Measurements from ENCODE around the gene GRB10.

The GRB10 gene

DNA sequence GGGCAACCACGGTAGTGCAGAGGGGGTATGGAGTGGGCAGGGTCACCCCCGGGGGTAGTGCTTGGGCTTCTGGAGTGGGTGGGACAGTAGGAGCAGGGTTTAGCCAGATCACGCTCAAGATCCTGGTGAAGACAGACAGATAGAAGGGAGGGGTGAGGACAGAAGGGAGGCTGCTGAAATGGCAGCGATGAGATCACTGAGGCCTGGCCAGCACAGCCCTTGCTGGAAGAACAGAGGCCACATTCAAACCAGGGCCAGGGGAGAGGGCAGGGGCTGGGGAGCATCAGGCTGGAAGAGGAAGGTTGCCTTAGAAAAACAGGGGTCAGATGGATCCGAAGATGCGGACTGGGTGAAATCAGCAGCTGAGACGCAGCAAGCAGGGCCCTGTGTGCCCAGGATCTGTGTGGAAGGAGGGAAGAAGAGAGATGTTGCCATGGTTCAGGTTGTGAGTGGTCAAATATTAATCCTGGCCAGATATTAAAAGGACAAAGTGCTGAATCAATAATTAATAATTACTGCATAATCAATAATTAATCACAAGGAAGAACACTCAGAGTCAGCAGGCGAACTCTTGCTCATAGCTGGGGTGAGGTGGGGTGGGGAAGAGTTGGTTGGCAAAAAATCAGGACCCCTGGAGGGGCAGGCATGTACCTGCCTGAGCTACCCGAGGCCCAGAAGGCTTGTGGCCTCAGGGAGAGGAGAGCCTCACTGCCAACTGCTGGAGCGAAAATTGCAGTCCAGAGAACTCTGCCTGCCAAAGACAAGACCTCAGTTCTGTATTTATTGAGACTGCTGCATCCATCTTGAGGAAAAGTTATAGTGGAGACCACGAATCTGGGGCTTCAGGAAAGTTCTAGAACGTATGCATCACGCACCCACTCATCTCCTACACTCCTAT lies 105.7 kb downstream of the GRB10 start:
- DNase-seq: no peak
- no peaks in the 10 kb centered on the region for H3K27me3 ChIP-seq (replicated peaks; ENCODE audit: control insufficient read depth, insufficient read depth, low read length, poor library complexity, severe bottlenecking)
- no peaks in the 10 kb centered on the region for H3K36me3 ChIP-seq (ENCODE audit: control insufficient read depth, insufficient read depth, low read length)
- H3K4me3 ChIP-seq (ENCODE audit: insufficient read depth, low read depth, low read length, poor library complexity, severe bottlenecking): no peak overlapping the region
- no peaks in the 10 kb centered on the region for H3K4me1 ChIP-seq (ENCODE audit: control insufficient read depth, insufficient read depth, low read length, poor library complexity, severe bottlenecking)
- no peak overlapping the region for H3K27ac ChIP-seq (ENCODE audit: insufficient read depth, low read length, poor library complexity, severe bottlenecking)
- no peaks in the 10 kb centered on the region for H3K9me3 ChIP-seq (ENCODE audit: control insufficient read depth, low read length)

DNA sequence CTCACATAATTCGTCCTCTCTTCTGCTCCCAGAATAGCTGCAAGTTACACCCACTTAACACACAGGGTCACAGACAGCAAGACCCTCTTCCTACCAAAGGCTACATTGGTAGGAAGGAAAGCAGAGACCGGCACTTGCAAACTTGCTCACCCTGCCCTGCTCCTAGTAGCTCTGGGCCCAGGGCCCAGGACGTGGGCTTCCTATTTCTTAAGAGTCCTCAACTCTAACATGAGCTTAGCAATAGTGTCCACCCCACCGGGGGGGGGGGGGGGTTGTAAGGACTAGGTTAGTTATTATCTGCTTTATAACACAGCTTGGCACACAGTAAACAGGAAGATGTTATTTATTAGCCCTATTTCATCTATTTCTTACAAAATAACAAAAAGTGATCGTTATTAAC lies 106.6 kb downstream of the GRB10 start:
- H3K27me3 ChIP-seq (replicated peaks; ENCODE audit: control insufficient read depth, insufficient read depth, low read length, poor library complexity, severe bottlenecking): no peaks in the 10 kb centered on the region
- no peaks in the 10 kb centered on the region for H3K36me3 ChIP-seq (ENCODE audit: control insufficient read depth, insufficient read depth, low read length)
- DNase-seq: no peak
- H3K27ac ChIP-seq (ENCODE audit: insufficient read depth, low read length, poor library complexity, severe bottlenecking): no peak overlapping the region
- no peaks in the 10 kb centered on the region for H3K9me3 ChIP-seq (ENCODE audit: control insufficient read depth, low read length)
- H3K4me1 ChIP-seq (ENCODE audit: control insufficient read depth, insufficient read depth, low read length, poor library complexity, severe bottlenecking): no peaks in the 10 kb centered on the region
- H3K4me3 ChIP-seq (ENCODE audit: insufficient read depth, low read depth, low read length, poor library complexity, severe bottlenecking): no peak overlapping the region

DNA sequence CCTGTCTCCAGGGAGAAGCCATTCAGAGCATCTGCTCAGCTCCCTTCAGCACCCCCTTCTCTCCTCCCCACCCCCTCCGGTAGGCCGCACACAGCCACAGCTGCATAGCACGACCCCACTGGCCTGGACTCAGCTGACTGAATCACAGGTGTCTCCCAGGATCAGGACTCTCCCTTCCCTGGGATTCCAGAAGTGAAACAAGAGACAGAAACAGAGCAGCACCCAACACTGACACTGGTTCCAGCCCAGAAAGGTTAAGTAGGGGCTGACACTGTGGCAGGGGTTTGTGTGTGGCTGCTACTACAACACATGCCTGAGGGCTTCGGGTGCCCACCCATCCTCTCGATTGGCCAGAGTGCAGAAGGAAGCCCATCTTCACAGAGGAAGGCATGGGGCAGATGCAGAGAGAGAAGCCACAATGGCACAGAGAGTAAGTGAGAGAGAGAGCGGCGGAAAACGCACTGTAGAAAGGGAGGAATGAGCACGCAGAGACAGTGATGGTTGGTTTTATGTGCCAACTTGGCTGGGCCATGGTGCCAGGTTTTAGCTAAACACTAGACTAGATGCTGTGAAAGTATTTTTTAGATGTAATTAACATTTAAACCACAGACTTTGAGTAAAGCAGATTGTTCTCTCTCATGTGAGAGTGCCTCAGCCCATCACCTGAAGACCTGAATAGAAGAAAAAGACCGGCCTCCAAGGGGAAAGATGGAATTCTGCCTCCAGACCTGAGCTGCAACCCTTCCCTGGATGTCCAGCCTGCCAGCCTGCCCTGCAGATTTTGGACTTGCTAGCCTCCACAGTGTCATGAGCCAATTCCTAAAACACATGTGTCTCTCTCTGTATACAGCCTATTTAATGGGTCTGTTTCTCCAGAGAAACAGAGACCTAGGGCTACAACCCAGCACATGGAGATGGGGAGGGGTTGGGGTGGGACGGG lies 107.5 kb downstream of the GRB10 start:
- Histone ChIP-seq H3K4me1 (ENCODE audit: control insufficient read depth, insufficient read depth, low read length, poor library complexity, severe bottlenecking) (no peaks in the 10 kb centered on the region), H3K36me3 (ENCODE audit: control insufficient read depth, insufficient read depth, low read length) (no peaks in the 10 kb centered on the region), H3K9me3 (ENCODE audit: control insufficient read depth, low read length) (no peaks in the 10 kb centered on the region), H3K27ac (ENCODE audit: insufficient read depth, low read length, poor library complexity, severe bottlenecking) (no peak overlapping the region), H3K4me3 (ENCODE audit: insufficient read depth, low read depth, low read length, poor library complexity, severe bottlenecking) (no peak overlapping the region), H3K27me3 (replicated peaks; ENCODE audit: control insufficient read depth, insufficient read depth, low read length, poor library complexity, severe bottlenecking) (no peaks in the 10 kb centered on the region)
- no peak for DNase-seq

DNA sequence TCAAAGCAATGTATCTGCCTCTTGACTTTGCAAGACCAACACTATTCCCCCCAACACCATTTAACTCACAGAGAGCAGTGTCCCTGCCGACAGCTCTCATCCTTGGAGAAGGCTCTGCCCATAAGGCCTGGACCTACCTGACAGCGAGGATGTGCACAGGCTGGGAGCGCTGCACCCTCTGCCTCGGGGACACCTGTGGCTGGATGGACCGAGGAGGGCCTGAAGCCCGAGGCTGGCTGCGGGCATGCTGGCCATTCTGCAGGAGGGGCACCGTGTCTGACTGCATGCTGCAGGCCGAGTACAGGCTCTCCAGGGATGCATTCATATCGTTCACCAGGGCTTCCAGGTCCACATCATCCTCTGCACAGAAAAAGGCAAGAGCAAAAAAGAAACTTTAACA lies 108.4 kb downstream of the GRB10 start:
- no peaks in the 10 kb centered on the region for H3K9me3 ChIP-seq (ENCODE audit: control insufficient read depth, low read length)
- H3K27ac ChIP-seq (ENCODE audit: insufficient read depth, low read length, poor library complexity, severe bottlenecking): no peak overlapping the region
- H3K4me1 ChIP-seq (ENCODE audit: control insufficient read depth, insufficient read depth, low read length, poor library complexity, severe bottlenecking): no peaks in the 10 kb centered on the region
- DNase-seq: no peak
- H3K36me3 ChIP-seq (ENCODE audit: control insufficient read depth, insufficient read depth, low read length): no peaks in the 10 kb centered on the region
- no peaks in the 10 kb centered on the region for H3K27me3 ChIP-seq (replicated peaks; ENCODE audit: control insufficient read depth, insufficient read depth, low read length, poor library complexity, severe bottlenecking)
- no peak overlapping the region for H3K4me3 ChIP-seq (ENCODE audit: insufficient read depth, low read depth, low read length, poor library complexity, severe bottlenecking)

DNA sequence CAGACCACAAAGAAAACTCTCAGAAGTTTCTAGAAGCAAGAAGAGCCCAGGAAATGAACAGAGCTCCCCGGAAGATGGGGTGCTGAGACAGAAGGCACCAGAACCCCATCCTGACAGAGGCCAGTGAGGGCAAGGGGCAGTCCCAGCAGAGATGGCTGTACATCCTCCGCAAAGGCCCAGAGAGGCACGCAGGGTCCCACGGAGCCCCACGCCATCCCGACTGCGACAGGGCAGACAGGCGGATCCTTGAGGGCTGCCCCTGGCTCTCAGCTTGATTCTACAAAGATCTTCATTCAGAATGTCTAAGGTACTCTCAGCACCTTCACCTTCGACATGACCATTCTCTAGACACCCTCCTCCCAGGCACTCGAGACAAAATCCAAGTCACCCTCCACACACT lies 109.6 kb downstream of the GRB10 start:
- Histone ChIP-seq H3K4me1 (ENCODE audit: control insufficient read depth, insufficient read depth, low read length, poor library complexity, severe bottlenecking) (no peaks in the 10 kb centered on the region), H3K27ac (ENCODE audit: insufficient read depth, low read length, poor library complexity, severe bottlenecking) (no peak overlapping the region), H3K27me3 (replicated peaks; ENCODE audit: control insufficient read depth, insufficient read depth, low read length, poor library complexity, severe bottlenecking) (no peaks in the 10 kb centered on the region), H3K9me3 (ENCODE audit: control insufficient read depth, low read length) (no peaks in the 10 kb centered on the region), H3K36me3 (ENCODE audit: control insufficient read depth, insufficient read depth, low read length) (no peaks in the 10 kb centered on the region), H3K4me3 (ENCODE audit: insufficient read depth, low read depth, low read length, poor library complexity, severe bottlenecking) (no peak overlapping the region)
- DNase-seq: no peak

DNA sequence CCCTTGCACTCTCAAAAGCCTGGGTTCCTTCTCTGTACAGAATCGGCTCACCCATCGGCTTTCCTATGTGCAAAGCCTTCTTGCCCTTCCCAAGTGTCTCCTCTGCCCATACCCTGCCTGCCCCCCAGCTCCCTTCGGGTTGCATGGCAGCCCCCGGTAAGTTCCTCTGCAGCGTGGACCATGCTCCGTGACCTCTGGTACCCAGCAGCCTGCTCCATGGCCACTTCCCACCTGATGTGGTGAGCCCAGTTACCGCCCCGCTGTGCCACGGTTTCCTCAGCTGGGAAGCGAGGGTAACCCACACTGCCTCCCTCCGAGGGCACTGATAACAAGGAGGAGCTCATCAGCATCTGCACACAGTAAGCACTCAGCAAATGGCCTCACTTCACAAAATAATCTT lies 110.7 kb downstream of the GRB10 start:
- H3K4me3 ChIP-seq (ENCODE audit: insufficient read depth, low read depth, low read length, poor library complexity, severe bottlenecking): no peak overlapping the region
- H3K27ac ChIP-seq (ENCODE audit: insufficient read depth, low read length, poor library complexity, severe bottlenecking): no peak overlapping the region
- H3K4me1 ChIP-seq (ENCODE audit: control insufficient read depth, insufficient read depth, low read length, poor library complexity, severe bottlenecking): no peaks in the 10 kb centered on the region
- H3K27me3 ChIP-seq (replicated peaks; ENCODE audit: control insufficient read depth, insufficient read depth, low read length, poor library complexity, severe bottlenecking): no peaks in the 10 kb centered on the region
- DNase-seq: no peak
- no peaks in the 10 kb centered on the region for H3K36me3 ChIP-seq (ENCODE audit: control insufficient read depth, insufficient read depth, low read length)
- H3K9me3 ChIP-seq (ENCODE audit: control insufficient read depth, low read length): no peaks in the 10 kb centered on the region

DNA sequence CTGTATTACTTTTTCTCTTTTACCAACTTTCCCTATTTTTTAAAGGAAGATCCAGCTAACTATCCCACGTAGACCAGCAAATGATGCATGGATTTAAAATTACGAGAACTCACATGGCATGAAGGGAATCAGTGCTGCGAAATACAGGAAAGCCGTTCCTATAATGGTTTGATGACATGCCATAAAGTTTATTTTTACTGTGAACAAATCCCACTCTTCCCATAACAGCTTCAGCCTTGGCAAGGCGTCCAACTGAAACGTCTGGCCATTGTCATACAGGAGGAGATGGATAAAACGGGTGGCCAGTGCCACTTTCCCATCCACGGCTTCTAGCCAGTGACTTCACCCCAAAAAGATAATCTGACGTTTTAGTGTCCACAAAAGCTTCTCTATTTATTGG lies 111.3 kb downstream of the GRB10 start:
- Histone ChIP-seq H3K27ac (ENCODE audit: insufficient read depth, low read length, poor library complexity, severe bottlenecking) (no peak overlapping the region), H3K4me1 (ENCODE audit: control insufficient read depth, insufficient read depth, low read length, poor library complexity, severe bottlenecking) (no peaks in the 10 kb centered on the region), H3K27me3 (replicated peaks; ENCODE audit: control insufficient read depth, insufficient read depth, low read length, poor library complexity, severe bottlenecking) (no peaks in the 10 kb centered on the region), H3K36me3 (ENCODE audit: control insufficient read depth, insufficient read depth, low read length) (no peaks in the 10 kb centered on the region), H3K4me3 (ENCODE audit: insufficient read depth, low read depth, low read length, poor library complexity, severe bottlenecking) (no peak overlapping the region), H3K9me3 (ENCODE audit: control insufficient read depth, low read length) (no peaks in the 10 kb centered on the region)
- DNase-seq: no peak

DNA sequence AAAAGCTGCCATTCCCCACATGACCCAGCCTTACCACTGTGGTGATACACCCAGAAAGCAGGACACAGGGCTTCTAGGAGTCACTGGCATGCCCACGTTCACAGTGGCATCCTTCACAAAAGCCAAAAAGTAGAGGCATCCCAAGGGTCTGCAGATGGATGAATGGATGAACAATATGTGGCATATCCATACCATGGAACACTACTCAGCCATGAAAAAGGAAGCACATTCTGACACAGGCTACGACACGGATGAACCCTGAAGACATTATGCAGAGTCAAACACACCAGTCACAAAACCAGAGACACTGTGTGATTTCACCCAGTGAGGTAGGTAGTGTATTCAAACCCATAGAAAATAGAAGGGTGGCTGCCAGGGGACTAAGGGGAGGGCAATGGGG lies 112.8 kb downstream of the GRB10 start:
- Histone ChIP-seq H3K36me3 (ENCODE audit: control insufficient read depth, insufficient read depth, low read length) (no peaks in the 10 kb centered on the region), H3K4me3 (ENCODE audit: insufficient read depth, low read depth, low read length, poor library complexity, severe bottlenecking) (no peak overlapping the region), H3K9me3 (ENCODE audit: control insufficient read depth, low read length) (no peaks in the 10 kb centered on the region), H3K27ac (ENCODE audit: insufficient read depth, low read length, poor library complexity, severe bottlenecking) (no peak overlapping the region), H3K27me3 (replicated peaks; ENCODE audit: control insufficient read depth, insufficient read depth, low read length, poor library complexity, severe bottlenecking) (no peaks in the 10 kb centered on the region), H3K4me1 (ENCODE audit: control insufficient read depth, insufficient read depth, low read length, poor library complexity, severe bottlenecking) (peaks cover 4% of the 10 kb centered on the region)
- no peak for DNase-seq

DNA sequence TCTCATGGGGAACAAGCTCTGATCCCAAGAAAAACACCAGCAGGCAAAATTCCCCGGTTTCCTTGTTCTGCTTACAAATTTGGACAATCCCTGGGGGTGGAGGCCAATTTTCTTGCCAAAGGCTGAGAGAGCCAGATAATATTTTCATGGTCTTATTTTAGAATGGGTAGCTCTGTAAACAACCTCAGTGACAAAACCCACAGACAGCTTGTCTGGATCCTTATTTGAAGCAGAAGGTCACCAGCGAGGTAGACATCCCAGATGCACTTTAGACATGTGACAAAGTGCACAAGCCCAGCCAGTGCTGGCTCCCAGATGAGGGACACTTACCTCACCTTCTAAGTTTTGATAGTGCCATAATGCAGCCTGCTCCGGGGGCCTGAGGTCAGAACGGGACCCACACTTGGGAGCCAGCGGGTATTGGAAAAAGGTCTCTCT lies 114.9 kb downstream of the GRB10 start:
- no peak for DNase-seq
- peaks cover 15% of the 10 kb centered on the region for H3K4me1 ChIP-seq (ENCODE audit: control insufficient read depth, insufficient read depth, low read length, poor library complexity, severe bottlenecking)
- no peaks in the 10 kb centered on the region for H3K9me3 ChIP-seq (ENCODE audit: control insufficient read depth, low read length)
- H3K27ac ChIP-seq (ENCODE audit: insufficient read depth, low read length, poor library complexity, severe bottlenecking): no peak overlapping the region
- no peak overlapping the region for H3K4me3 ChIP-seq (ENCODE audit: insufficient read depth, low read depth, low read length, poor library complexity, severe bottlenecking)
- H3K27me3 ChIP-seq (replicated peaks; ENCODE audit: control insufficient read depth, insufficient read depth, low read length, poor library complexity, severe bottlenecking): no peaks in the 10 kb centered on the region
- no peaks in the 10 kb centered on the region for H3K36me3 ChIP-seq (ENCODE audit: control insufficient read depth, insufficient read depth, low read length)

DNA sequence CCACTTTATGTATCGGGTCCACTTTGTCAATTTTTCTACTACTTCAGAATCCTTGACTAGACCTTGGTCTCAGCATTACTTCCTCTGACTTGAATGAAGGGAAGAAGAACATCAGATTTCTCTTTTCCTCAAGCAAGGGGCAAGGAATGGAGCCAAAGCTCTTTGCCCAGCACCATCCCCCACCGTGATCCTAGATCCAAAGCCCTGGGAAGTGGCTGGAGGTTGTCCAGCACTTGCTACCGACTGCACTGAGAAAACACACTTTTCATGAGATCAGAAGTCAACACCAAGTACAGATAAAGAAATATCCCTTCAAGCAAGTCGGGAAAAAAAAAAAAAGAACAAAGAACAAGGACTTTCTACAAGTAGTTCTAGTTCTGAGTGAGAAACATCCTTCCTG lies 115.4 kb downstream of the GRB10 start:
- H3K27ac ChIP-seq (ENCODE audit: insufficient read depth, low read length, poor library complexity, severe bottlenecking): no peak overlapping the region
- no peak for DNase-seq
- H3K4me1 ChIP-seq (ENCODE audit: control insufficient read depth, insufficient read depth, low read length, poor library complexity, severe bottlenecking): peaks cover 19% of the 10 kb centered on the region

More for the DNA sequence above, 115.4 kb downstream of the GRB10 start:
- Histone ChIP-seq H3K27me3 (replicated peaks; ENCODE audit: control insufficient read depth, insufficient read depth, low read length, poor library complexity, severe bottlenecking) (no peaks in the 10 kb centered on the region), H3K4me3 (ENCODE audit: insufficient read depth, low read depth, low read length, poor library complexity, severe bottlenecking) (no peak overlapping the region), H3K36me3 (ENCODE audit: control insufficient read depth, insufficient read depth, low read length) (no peaks in the 10 kb centered on the region), H3K9me3 (ENCODE audit: control insufficient read depth, low read length) (no peaks in the 10 kb centered on the region)
